IPS DF 19.7 (cell line): ENCODE measurements around the gene ERCC4.

Experiments
- DNase-seq: peaks from one replicate; pipeline ENCODE4 v3.0.0-alpha.2; 2013; ENCODE audit warnings: low read depth, low spot score

ERCC4 gene

GRCh38 chr16:13911306-13911705, 8.6 kb upstream of the ERCC4 start:
- DNase-seq, result no peak

- DNase-seq, result no peak
Measured at GRCh38 chr16:13911871-13912270, 8.1 kb upstream of the ERCC4 start.

- no peak for DNase-seq
Measured at GRCh38 chr16:13912891-13913290, 7.1 kb upstream of the ERCC4 start.

GRCh38 chr16:13913374-13914292, 6.3 kb upstream of the ERCC4 start:
- no peak for DNase-seq

- DNase-seq, result no peak
Measured at GRCh38 chr16:13915033-13915635, 4.8 kb upstream of the ERCC4 start.

GRCh38 chr16:13919330-13919682, 648 bp upstream of the ERCC4 start:
- DNase-seq, result no peak

GRCh38 chr16:13920510-13920818, 510 bp downstream of the ERCC4 start:
- DNase-seq, result no peak

- no peak for DNase-seq
Measured at GRCh38 chr16:13921328-13921727, 1.4 kb downstream of the ERCC4 start.

GRCh38 chr16:13923703-13924298, 3.8 kb downstream of the ERCC4 start:
- DNase-seq, result no peak

- DNase-seq, result no peak
Measured at GRCh38 chr16:13926464-13926863, 6.5 kb downstream of the ERCC4 start.

GRCh38 chr16:13926891-13927290, 6.9 kb downstream of the ERCC4 start:
- no peak for DNase-seq

- no peak for DNase-seq
Measured at GRCh38 chr16:13928646-13929045, 8.7 kb downstream of the ERCC4 start.

GRCh38 chr16:13931845-13932244, 11.9 kb downstream of the ERCC4 start:
- no peak for DNase-seq

GRCh38 chr16:13935408-13935807, 15.5 kb downstream of the ERCC4 start:
- DNase-seq, result peak; percentile 25

GRCh38 chr16:13936155-13936554, 16.2 kb downstream of the ERCC4 start:
- DNase-seq, result no peak

GRCh38 chr16:13936596-13937081, 16.7 kb downstream of the ERCC4 start:
- no peak for DNase-seq

- DNase-seq, result no peak
Measured at GRCh38 chr16:13937411-13937810, 17.5 kb downstream of the ERCC4 start.

- DNase-seq, result no peak
Measured at GRCh38 chr16:13938480-13938879, 18.5 kb downstream of the ERCC4 start.

- no peak for DNase-seq
Measured at GRCh38 chr16:13939821-13940220, 19.9 kb downstream of the ERCC4 start.

- no peak for DNase-seq
Measured at GRCh38 chr16:13940397-13940933, 20.5 kb downstream of the ERCC4 start.

- DNase-seq, result no peak
Measured at GRCh38 chr16:13944816-13945215, 24.9 kb downstream of the ERCC4 start.

- no peak for DNase-seq
Measured at GRCh38 chr16:13945744-13946485, 26.0 kb downstream of the ERCC4 start.
